ENCODE results near the gene GPR82.
A peak's percentile ranks its signal among the peaks of the same experiment; 100 is the strongest.
"Not testable (repeated sequence)": the region's sequence is repeated elsewhere in the genome, so short reads cannot be mapped to it uniquely, and the experiment has no call there.

GPR82 gene

DNA sequence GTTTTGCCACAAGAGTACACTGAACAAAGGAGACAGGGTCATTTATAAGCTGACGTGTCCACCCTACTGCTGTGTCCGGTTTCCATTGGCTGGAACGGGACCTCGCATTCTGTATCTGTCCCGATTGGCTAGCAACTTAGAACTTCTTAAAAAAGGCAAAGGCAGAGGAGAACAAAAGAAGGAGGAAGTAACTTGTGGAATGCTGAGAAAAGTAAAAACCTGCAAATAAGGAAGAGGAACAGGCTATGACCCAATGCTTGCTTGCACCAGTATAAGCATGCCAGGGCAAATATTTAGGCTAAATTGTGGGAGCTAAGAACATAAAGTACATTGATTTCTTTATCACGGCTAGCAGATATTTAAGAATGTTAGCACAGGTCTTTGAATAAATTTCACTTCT is 4.4 kb upstream of the GPR82 start:
- DNase-seq = not testable (repeated sequence)

DNA sequence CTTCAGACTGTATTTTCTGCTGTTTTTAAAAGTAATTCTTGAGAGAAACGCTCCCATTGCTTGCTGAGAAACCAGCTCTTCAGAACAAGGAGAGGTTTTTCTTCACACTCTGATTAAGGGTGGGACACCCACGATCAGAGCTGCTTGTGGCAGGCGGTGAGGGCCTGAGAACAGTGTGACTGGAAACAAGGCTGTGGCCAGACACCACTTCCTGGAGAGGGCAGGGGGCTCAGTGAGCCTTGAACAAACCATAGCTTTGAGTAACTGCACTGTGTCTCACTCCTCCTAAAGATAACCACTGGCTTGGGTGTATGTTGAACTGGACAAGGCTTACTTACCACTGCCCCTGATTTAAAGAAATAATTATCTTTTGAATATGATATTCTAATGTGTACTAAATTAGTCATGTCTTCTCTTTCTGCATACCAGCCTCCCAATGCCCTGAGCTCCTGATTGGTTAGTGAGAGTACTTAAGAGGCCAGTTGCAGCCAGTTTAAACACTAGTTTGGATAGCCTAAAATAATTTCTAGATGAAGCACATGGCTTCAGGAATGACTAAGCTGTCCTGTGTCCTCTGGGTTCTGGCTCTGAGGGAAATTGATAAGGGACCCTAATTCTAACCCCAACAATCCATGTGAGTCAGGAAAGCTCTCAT is 3.7 kb upstream of the GPR82 start:
- DNase-seq = no peak

DNA sequence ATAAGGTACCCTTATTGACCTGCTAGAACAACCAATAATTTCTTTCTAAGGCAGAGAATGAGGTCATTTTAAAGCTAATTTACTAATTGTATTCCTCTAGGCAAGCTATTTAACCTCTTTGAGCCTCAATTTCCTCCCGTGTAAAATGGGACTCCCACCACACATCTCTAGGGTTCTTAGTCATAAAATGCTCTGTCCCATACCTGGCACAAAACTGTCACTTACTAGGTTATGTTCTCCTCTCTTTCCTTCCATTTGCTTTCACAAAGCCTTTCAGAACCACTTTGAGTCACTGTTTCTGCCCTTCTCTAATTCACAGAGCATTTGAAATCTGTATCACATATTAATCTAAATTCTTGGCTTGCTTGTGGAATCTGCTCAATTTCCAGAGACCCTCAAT is 2.4 kb upstream of the GPR82 start:
- no peak for DNase-seq

DNA sequence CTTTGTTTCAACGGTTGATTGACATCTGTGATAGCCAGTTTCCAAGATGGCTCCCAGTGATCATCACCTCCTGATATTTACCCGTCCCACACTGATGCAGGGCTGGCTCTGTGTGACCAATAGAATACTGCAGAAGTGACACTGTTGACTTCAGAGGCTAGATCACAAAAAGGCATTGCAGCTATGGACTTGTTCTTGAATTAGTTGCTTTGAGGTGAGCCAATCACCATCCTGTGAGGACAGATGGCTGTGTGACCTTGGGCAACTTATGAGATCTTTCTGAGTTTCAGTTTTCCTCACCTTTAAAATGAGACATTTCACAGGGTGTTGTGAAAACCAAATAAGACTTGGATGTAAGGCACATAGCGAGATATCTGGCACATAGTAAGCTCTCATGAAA is 1.8 kb upstream of the GPR82 start:
- no peak for DNase-seq

DNA sequence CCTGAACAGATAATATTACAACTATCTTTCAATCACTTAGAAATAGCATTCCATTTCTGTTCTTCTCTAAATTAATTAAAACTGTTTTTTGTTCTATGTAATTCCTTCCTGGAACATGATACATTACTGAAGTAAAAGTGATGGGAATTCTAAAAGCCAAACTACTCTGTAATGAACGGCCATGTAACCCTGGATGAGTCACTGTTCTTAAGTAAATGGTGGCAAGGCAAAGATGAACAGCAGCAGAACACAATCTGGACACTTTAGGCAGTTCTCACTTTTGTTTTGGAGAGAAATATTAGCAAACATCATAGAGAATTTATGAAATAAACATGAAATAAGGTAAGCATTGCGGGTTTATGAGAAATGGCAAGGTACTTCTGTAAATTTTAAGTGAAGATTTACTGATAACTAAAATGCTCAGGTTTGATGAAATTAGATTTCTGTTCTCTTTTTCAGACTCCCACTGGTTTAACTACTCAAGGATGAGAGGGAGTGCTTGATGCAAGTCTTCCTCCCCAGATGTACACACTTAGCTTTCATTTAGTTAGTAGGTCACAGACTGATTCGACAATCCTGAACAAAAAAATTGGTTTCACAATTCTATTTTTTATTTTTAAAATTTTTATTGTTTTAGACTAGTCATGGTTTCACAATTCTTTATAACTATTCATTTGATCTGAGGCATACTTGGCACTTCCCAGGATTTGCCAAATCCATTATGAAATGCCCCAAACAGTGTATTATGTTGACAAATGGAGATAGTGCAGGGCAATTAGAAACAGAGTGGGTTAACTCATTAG is 964 bp upstream of the GPR82 start:
- DNase-seq = no peak

DNA sequence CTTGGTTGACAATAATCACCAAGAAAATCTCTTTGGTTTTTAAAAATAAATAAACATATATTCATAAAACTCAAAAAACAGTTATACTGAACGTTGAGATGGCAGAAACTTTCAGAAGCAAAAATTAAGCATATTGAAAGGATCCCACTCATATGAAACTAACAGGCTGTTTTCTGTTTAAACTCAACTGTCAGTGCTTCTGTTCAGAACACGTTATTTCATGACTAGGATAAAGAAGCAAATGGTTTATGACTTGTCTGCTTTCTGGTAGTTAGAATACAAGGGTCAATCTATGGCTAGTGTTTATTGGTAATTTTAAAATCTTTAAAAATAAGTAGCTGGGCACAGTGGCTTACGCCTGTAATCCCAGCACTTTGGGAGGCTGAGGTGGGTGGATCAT is 4.1 kb downstream of the GPR82 start:
- DNase-seq = no peak

DNA sequence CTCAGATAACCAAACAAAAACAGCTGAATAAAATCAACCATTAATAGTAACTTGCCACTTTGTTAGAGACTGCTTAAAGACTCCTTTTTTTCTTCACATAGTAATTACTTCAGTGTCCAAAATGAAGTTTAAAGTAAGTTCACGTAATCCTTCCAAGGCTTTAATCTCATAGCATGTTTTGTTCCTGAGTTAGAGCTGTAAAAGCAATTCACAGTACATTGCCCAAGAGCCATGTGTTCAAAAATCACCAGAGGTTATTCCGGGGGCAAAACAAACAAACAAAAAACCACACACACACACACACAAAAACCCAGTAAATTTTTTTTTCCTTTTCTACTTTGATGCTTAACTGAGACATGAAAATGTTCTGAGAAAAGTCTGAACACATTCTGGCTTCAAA is 6.1 kb downstream of the GPR82 start:
- no peak for DNase-seq

DNA sequence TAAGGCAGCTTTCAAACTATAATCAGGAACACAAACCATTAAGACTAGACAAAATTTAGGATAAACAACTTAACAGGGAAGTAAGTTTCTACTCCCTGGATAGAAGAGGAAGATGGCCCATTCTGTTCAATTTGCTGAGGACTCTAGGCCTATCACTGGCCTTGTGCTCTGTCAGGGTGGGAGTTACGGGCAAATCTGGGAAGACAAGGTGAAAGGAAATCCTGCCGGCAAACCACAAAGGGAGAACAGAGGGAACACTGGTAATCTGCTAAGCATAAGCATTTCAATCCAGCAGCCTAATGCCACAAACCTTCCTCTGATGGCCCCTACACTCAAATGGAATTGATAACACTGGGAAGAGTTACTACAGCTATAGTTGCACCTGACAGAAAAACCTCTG is 8.3 kb downstream of the GPR82 start:
- DNase-seq = no peak

DNA sequence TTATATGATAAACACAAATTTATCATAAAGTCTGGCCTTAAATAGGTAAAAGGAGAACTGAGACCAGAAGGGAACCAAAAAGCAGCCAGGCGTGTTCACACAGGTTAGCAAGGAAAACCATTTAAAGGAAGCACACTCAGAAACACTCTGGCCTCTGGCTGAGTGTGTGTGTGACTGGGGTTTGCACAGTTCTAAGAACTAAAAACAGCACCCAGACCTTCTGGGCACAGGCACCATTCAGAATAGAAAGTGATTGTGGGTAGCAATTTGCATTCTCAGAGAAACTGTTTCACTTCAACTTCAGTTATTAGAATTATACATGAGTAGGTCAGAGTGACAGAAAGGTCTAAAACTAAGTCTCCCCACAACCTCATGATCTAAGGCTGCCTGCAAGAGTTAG is 10.0 kb downstream of the GPR82 start:
- DNase-seq = no peak

DNA sequence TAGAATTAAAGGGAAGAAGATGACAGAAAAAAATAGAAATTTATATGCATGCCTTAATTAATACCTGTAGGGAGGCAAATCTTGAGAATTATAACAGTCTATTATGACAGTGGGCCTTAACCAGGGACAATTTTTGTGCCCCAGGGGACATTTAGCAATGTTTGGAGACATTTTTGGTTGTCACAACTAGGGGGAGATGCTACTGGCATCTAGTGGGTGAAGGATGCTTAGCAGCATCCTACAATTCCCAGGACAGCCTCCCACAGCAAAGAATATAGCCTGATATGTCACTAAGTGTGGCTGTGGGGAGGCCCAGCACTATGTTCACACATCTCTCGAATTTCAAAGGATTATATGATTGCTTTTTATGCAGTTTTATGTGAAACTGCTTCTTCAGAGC is 10.5 kb downstream of the GPR82 start:
- no peak for DNase-seq

DNA sequence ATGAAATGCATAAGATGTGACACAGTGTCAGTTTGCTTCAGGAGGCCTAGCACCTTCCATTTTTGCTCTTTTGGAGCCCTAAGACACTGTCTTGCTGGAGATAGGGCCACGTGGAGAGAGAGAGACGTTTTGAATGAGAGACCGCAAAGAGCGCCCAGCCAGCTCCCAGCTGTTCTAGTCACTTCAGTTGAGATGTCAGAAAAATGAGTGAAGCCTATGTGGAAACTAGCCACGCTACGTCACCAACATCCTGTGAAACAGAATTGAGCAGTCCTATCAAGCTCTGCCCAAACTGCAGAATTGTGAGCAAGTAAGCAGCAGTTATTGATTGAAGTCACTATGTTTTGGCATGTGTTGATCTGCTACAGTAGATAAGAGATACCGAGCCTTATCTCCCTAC is 13.1 kb downstream of the GPR82 start:
- DNase-seq = no peak

DNA sequence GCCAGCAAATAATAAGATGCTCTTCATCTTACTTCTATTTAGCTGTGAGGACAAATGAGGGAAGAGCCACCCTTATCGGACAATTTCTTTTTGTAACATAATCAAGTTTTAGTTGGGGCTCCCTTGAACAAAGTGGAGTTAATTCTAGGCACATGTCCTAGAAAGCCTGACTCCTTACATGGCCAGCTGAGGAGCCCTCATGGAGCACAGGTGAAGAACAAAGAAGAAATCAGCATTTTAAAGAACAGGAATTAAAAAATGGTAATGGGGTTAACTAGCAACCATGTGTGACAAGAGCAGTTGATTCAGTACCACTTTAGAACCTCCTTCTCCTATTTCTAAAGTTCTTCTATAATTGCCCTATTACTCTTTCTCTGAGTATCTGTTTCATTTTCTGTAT is 15.9 kb downstream of the GPR82 start:
- no peak for DNase-seq

DNA sequence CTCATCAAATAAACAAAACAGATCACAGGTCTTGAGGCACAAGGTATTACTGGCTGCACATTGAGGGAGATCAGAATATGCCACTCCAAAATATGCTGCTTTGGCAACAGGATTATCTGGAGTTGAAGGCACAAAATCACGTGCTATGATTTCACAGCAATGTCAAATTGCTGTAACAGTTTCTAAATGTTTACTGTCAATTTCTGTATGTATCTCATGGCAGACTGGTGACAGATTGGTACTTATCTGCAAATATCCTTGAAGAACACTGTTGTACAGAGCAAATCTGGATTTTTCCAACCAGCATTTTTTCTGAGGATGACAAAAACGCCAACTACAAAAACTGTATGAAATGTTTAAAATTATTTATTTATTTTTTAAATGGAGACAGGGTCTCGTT is 26.7 kb downstream of the GPR82 start:
- DNase-seq = no peak

DNA sequence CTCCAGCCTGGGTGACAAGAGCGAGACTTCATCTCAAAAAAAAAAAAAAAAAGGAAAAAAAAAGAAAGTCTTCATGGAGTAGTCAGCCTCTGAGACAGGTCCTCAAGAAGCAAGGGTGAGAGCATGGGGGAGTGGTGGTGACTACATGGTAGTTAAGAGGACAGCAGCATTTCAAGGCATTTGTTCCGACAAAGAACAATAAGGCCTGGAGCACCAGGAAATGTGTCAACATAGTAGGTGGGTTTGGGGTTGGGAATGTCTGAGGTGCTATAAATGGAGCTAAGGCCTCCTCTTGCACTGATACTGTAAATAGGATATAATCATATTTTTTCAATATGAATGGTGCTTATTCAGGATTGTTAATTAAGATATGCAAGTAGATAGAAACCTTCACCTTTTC is 34.4 kb downstream of the GPR82 start:
- no peak for DNase-seq

DNA sequence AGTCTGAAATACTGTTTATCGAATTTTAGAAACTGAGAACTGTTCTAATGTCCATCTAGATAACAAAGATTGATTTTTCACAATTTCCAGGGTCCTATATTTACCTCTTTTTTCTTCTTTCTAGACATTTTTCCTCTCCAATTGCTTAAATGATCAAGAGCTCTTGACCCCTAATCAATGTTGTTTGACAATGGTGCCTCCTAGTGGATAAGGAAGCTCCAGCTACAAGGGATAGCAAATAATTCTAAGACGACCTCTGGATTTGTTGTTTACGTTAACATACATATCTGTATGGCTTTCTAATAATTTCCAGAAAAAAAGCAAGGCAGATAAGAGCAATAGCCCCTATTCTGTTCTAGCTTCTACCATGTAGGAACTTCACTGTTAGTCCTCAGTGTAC is 35.8 kb downstream of the GPR82 start:
- DNase-seq = no peak

DNA sequence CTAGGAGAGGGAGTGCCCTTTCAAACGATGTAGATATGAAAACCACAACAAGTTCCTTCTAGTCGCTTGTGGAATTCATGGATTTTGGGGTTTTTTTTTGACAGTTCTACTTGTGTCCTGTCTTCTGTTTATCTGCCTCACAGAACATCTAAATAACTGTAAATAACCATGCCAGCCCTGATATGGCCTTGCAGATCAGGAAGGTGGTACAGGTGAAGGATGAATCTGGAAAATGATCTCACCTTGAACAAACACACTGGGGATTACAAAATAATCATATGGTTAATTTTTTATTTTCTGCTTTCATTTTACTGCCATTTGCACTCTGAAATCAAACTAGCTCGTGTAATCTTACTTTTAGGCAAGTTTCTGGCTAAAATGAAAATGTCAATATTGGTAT is 37.2 kb downstream of the GPR82 start:
- DNase-seq = no peak

DNA sequence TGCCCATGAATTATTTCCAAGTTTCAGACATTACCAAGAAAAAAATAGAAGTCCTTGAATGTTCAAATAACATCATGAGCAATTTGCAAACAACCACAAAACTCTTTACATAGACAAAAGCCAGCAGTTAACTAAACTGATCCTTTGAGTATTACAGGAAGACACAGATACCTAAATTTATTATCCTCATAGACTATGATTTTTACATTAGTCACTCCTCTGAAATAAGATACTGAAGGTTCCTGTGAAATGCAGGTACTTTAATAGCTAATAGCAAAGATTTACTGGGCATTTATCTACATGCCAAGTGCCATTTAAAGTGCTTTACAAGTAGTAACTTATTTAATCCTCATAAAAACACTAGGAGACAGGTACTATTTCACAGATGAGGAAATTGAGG is 37.7 kb downstream of the GPR82 start:
- DNase-seq = no peak

DNA sequence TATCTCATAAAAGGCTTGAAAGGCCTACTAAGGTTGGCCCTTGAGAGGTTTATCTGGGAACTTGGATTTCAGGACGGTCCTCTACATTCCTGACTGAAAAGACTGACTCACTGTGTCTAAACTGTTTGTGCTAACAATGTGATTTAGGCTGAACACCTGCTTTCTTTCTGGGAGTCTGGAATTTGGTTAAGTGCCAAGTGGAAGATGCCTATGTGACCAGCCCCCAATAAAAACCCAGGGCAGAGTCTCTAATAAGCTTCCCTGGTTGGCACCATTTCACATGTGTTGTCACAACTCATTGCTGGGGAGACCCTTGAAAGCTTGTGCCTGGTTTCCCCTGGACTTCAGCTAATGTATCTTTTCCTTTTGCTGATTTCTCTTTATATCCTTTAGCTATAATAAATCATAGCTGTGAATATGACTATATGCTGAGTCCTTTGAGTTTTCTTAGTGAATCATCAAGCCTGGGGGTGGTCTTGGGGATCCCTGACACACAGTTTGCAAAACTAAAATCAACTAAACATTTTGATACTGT is 55.1 kb downstream of the GPR82 start:
- DNase-seq = peak; percentile 34

Data from NCI-H446 treated with DMSO at 0.1 percent for 48 hours (cell line).